KMS-11 (cell line): ENCODE data around the gene TSPAN11.

Source experiments
- H2AFZ ChIP-seq: fragments of 200-600 bp; sonication (generic); 2 replicates; pipeline ENCODE4 v1.6.1; 2016; ENCODE audit warnings: antibody characterized with exemption, mixed run types, low read depth
- H3K27ac ChIP-seq: fragments of 200-600 bp; sonication (generic); 2 replicates; pipeline ENCODE4 v1.6.1; 2016; ENCODE audit warnings: mild to moderate bottlenecking, mixed run types
- H3K27me3 ChIP-seq: fragments of 200-600 bp; sonication (generic); 2 replicates; pipeline ENCODE4 v1.6.1; 2017; ENCODE audit warnings: mild to moderate bottlenecking, low read depth, mixed run types, moderate library complexity; ENCODE audit not compliant: insufficient read depth
- H3K36me3 ChIP-seq: fragments of 200-600 bp; sonication (generic); 2 replicates; pipeline ENCODE4 v1.6.1; 2017; ENCODE audit warnings: mild to moderate bottlenecking, mixed run types; ENCODE audit not compliant: insufficient read depth
- H3K4me1 ChIP-seq: fragments of 200-600 bp; sonication (generic); 2 replicates; pipeline ENCODE4 v1.6.1; 2016; ENCODE audit warnings: mild to moderate bottlenecking, low read depth, mixed run types; ENCODE audit not compliant: poor library complexity, severe bottlenecking
- H3K4me2 ChIP-seq: fragments of 200-600 bp; sonication (generic); 2 replicates; pipeline ENCODE4 v1.7.0; 2016; ENCODE audit warnings: mild to moderate bottlenecking, mixed run types
- H3K4me3 ChIP-seq: fragments of 200-600 bp; sonication (generic); IDR thresholded peaks from 2 replicates; pipeline ENCODE4 v1.6.1; 2017; ENCODE audit warnings: low read depth, low read length, mixed read lengths; ENCODE audit not compliant: insufficient read depth
- H3K79me2 ChIP-seq: fragments of 200-600 bp; sonication (generic); 2 replicates; pipeline ENCODE4 v1.6.1; 2016; ENCODE audit warnings: low read depth, mixed run types; ENCODE audit not compliant: insufficient read depth
- H3K9ac ChIP-seq: fragments of 200-600 bp; sonication (generic); 2 replicates; pipeline ENCODE4 v1.6.1; 2016; ENCODE audit warnings: mild to moderate bottlenecking, mixed run types
- H4K20me1 ChIP-seq: fragments of 200-600 bp; sonication (generic); 2 replicates; pipeline ENCODE4 v1.6.1; 2016; ENCODE audit warnings: mild to moderate bottlenecking, mixed run types; ENCODE audit not compliant: insufficient read depth
- CTCF ChIP-seq: fragments of 200-600 bp; sonication (generic); conservative IDR thresholded peaks from 2 replicates; pipeline ENCODE4 v1.6.1; 2017; ENCODE audit warnings: low read depth, mild to moderate bottlenecking, antibody characterized with exemption, low read length, moderate library complexity, mixed read lengths

TSPAN11 gene

GRCh38 chr12:30926243-30927221, at the start of gene TSPAN11:
Gene TSPAN11 (plus strand): TSS chr12:30926748. CDS start chr12:30953992, 27,244 bp downstream.
- H2AFZ ChIP-seq, result no peak within 1 kb of the TSS
- H3K36me3 ChIP-seq, result no peaks in the 10 kb centered on the region
- H3K27me3 ChIP-seq, result no peaks in the 10 kb centered on the region
- H3K9ac ChIP-seq, result no peak within 1 kb of the TSS
- no peak within 1 kb of the TSS for H3K4me3 ChIP-seq
- no peaks in the 10 kb centered on the region for H4K20me1 ChIP-seq
- H3K79me2 ChIP-seq, result no peaks in the 10 kb centered on the region
- no peak within 1 kb of the TSS for H3K4me2 ChIP-seq
- no peak for TF ChIP-seq CTCF
- no peak within 1 kb of the TSS for H3K27ac ChIP-seq
- H3K4me1 ChIP-seq, result no peaks in the 10 kb centered on the region

- no peak for TF ChIP-seq CTCF
- Histone ChIP-seq H2AFZ (no peak overlapping the region), H3K4me3 (no peak overlapping the region), H3K27ac (no peak overlapping the region), H3K4me1 (no peaks in the 10 kb centered on the region), H3K27me3 (no peaks in the 10 kb centered on the region), H3K79me2 (no peaks in the 10 kb centered on the region), H3K4me2 (no peak overlapping the region), H3K36me3 (no peaks in the 10 kb centered on the region), H3K9ac (no peak overlapping the region), H4K20me1 (no peaks in the 10 kb centered on the region)
Observed at GRCh38 chr12:30877105-30877875, 49.3 kb upstream of the TSPAN11 start.

DNA sequence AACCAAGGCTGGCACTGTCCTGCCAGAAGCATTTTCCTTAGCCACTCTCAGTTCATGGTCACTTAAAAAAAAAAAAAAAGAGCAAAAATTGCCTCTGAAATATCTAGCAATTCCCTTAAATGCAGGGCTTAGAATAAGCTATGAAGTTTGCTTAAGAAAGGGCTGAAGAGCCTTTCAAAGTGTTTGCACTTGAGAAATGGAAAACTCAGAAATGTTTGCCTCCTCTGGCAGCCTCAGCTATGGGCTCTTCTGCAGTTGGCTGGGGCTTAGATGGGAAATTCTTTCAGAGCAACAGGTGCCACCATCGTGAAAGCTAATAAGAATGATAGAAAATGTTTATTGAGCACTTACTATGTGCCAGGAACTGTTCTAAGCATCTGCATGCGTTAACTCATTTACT, 48.5 kb upstream of the TSPAN11 start:
- no peaks in the 10 kb centered on the region for H3K4me1 ChIP-seq
- H2AFZ ChIP-seq, result no peak overlapping the region
- H4K20me1 ChIP-seq, result no peaks in the 10 kb centered on the region
- no peak overlapping the region for H3K4me3 ChIP-seq
- no peaks in the 10 kb centered on the region for H3K27me3 ChIP-seq
- no peak for TF ChIP-seq CTCF
- no peak overlapping the region for H3K27ac ChIP-seq
- no peak overlapping the region for H3K9ac ChIP-seq
- H3K79me2 ChIP-seq, result no peaks in the 10 kb centered on the region
- no peaks in the 10 kb centered on the region for H3K36me3 ChIP-seq
- H3K4me2 ChIP-seq, result no peak overlapping the region

GRCh38 chr12:30880061-30880460, 46.5 kb upstream of the TSPAN11 start:
- Histone ChIP-seq H3K4me2 (no peak overlapping the region), H3K79me2 (no peaks in the 10 kb centered on the region), H3K4me1 (no peaks in the 10 kb centered on the region), H2AFZ (no peak overlapping the region), H3K27me3 (no peaks in the 10 kb centered on the region), H3K9ac (no peak overlapping the region), H4K20me1 (no peaks in the 10 kb centered on the region), H3K4me3 (no peak overlapping the region), H3K36me3 (no peaks in the 10 kb centered on the region), H3K27ac (no peak overlapping the region)
- no peak for TF ChIP-seq CTCF
